HG03159 (cell line): ENCODE measurements around the gene CTRL.
A peak's percentile ranks its signal among the peaks of the same experiment; 100 is the strongest.

ENCODE experiments used
- ATAC-seq: cut with Tn5 transposase; IDR thresholded peaks from one replicate; pipeline ENCODE4 v1.9.1; 2021; ENCODE audit warnings: mild to moderate bottlenecking, moderate library complexity; ENCODE audit not compliant: unreplicated experiment

The CTRL gene

DNA sequence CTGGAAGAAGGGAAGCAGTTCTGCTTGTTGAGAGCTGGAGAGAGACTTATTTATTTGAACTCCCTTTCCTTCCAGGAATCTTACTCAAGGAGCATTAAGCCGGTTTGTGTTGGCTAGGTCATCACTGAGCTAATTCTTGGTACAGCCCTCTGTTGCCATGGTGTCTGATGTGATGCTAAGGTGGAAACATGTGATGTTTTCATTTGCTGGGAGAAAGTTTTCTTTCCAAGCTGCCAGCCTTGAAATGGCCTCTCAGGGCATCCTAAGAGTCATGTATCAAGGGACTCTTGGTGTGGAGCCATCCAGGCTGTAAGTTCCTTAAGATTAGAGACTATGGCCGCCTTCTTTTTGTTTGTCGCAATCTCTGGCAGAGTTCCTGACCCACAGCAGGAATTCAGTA is 34.4 kb downstream of the CTRL start:
- ATAC-seq: no peak

DNA sequence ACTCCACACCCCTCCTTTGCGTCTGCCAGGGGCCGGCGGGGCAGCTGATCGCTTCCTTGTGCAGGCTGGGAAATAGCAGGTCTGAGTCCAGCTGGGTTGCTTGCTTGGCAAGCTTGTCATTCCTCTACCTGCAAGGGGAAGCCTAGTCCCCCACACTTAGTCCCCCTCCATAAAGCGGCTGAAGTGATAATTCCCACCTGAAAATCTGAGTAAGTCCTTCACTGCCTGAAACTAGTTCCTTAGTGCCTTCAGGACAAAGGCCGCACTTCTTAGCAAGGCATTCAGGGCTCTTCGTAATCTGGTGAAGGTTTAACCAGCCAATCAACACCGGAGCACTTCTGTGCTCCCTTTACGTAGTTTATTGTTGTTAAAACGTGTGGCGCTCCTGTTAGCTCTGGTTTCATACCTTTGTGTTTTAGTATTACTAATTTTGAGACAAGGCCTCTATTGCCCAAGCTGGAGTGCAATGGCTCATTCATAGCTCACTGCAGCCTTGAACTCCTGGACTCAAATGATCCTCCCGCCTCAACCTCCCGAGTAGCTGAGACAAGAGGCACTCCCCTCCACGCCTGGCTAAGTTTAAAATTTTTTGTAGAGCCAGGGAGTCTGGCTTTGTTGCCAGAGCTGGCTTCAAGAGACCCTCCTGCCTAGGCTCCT is 37.8 kb downstream of the CTRL start:
- ATAC-seq: no peak

DNA sequence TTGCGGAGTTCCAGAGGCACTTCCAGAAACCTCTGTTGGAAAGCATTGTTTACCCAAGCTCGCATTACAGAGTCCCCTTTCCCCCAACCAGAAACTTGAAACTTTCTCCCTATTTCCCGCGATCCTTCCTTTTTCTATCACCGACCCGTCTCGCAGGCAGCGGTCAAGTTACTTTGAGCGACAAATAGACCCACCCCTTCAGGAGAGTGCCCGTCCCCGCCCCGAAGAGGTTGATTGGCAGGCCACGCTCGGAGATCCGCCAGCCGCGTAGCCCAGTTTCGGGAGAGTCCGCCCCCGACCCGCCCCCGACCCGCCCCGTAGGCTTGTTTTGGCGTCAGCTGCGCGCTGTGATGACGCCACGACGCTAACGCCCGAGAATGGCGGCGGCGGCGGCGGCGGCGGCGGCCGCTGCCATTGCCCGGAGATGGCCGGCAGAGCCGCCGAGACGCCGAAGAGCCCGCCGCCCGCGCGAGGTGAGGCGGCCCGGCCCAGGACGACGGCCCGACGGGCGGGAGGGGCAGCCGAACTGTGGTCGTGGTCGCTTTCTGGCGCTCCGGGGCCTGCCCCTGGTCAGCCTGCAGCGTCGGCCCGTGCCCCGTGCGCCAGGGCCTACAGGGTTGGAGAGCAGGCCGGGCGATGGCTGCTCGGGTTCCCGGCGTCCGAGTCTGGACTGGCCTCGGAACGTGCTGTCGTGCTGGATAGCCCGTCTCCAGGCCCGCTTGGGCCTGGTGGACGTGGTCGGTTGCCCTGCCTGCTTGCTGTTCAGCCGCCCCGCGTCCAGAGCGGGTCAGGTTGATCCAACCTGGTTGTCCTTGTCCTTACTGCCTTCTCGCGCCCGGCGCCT is 38.5 kb downstream of the CTRL start, which contains the start of gene PSKH1:
Gene PSKH1, plus strand, starts transcription at position 356 of the 844 bp plus-strand sequence. CDS start 15,496 bp downstream, outside the sequence.
- ATAC-seq: peak; percentile 90

DNA sequence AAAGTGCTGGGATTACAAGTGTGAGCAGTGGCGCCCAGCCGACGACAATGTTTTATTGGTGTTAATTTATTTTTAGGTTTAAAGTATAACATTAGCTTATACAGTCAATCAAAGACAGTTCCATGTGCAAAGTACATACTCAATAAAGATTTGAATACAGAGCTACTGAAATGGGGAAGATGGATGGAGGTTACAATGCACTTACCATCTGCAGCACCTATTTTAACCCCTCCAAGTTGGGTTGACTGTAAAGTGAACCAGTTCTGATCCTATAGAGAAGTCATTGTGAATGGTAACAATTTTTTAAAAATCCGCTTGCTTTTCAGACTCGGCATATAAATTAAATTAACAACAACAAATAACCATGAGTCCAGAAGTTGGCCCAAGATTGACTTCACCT is 39.3 kb downstream of the CTRL start:
- ATAC-seq: no peak

DNA sequence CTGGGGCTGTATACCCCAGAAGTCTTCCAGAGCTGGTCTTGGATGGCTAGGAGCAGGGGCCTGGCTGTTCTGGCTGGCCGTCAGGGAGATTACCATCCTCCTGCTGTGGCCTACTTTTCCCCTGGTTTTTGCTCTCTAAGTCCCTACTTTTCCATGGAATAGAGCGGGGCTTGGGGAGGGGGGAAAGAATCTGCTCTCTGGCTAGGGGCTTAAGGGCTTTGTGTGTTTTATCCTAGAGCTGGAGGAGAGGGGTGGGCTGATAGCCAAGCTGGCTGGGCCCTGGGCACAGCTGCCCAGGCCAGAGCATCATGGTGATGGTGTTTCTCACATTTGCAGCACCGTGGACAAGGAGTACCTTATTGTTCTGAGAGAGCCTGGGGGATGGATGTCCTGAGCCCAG is 43.3 kb downstream of the CTRL start:
- no peak for ATAC-seq

DNA sequence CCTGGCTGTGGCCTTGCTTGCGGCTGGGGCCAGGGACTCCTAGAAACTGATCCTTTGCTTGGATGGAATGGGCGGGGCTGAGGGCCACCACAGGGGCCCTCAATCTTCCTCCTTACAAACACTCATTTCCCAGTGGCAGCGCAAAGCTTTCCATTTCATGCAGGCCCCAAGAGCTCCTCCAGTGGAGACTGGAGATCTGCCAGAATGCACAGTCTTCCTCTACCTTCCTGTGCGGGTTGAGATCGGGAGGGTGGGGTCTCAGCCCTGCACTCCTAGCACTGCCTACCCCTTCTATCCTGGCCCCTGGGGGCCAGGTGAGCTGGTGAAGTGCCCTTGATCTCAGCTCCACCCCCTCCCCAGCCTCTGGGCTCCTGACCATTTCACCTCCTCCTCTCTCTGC is 45.3 kb downstream of the CTRL start:
- no peak for ATAC-seq

DNA sequence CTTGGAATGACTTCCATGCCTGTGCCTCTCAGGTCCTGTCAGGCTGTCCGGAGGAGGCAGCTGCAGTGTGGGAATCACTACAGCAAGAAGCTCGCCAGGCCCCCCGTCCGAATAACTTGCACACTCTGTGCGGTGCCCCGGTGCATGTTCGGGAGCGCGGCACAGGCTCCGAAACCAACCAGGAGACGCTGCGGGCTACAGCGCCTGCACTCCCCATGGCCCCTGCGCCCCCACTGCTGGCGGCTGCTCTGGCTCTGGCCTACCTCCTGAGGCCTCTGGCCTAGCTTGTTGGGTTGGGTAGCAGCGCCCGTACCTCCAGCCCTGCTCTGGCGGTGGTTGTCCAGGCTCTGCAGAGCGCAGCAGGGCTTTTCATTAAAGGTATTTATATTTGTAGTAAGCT is 45.7 kb downstream of the CTRL start:
- no peak for ATAC-seq

DNA sequence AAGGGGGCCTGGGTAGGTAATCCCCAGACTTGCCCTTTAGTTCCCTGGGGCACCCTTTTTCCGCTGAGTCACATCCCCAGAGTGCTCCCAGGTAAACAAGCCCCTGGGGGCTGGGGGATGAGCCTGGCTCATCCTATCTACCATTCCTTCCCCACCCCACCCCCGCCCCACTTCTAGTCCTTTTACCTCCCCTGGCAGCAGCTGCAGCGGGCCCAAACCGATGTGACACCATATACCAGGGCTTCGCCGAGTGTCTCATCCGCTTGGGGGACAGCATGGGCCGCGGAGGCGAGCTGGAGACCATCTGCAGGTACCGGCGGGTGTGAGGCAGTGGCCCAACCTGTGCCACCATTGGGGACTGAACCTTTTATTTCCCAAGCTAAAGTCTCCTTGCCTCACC is 46.1 kb downstream of the CTRL start:
- no peak for ATAC-seq

DNA sequence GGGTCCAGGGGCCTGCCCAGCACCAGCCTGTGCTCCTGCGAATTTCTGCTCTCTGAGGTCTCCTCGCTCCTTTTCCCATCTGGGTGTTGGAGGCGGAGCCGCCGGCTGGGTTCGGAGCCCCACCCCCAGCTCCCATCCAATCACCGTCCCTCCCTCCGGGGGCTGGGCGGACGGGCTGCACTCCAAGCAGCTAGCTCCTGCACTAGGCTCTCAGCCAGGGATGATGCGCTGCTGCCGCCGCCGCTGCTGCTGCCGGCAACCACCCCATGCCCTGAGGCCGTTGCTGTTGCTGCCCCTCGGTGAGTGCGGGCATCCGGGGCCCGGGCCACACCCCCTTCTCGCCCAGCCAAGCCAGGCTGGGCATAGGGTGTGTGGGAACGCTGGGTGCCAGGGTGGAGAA is 47.0 kb downstream of the CTRL start, which contains the start of gene NRN1L:
Gene NRN1L, plus strand, starts transcription at position 202 of the 400 bp plus-strand sequence. Its CDS starts 19 bp downstream, at position 221.
- no peak for ATAC-seq

DNA sequence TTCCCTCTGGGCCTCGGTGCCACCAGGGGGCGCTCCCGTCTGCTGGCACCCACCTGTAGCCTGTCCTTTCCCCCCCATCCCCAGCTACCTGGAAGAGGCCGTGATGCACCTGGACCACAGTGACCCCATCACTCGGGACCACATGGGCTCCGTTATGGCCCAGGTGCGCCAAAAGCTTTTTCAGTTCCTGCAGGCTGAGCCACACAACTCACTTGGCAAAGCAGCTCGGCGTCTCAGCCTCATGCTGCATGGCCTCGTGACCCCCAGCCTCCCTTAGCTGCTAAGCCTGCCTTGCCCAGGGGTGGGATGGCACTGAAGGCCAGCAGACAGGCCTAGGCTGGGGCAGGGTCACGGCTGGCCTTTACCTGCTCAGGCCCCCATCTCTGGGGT is 47.8 kb downstream of the CTRL start:
- ATAC-seq: no peak

DNA sequence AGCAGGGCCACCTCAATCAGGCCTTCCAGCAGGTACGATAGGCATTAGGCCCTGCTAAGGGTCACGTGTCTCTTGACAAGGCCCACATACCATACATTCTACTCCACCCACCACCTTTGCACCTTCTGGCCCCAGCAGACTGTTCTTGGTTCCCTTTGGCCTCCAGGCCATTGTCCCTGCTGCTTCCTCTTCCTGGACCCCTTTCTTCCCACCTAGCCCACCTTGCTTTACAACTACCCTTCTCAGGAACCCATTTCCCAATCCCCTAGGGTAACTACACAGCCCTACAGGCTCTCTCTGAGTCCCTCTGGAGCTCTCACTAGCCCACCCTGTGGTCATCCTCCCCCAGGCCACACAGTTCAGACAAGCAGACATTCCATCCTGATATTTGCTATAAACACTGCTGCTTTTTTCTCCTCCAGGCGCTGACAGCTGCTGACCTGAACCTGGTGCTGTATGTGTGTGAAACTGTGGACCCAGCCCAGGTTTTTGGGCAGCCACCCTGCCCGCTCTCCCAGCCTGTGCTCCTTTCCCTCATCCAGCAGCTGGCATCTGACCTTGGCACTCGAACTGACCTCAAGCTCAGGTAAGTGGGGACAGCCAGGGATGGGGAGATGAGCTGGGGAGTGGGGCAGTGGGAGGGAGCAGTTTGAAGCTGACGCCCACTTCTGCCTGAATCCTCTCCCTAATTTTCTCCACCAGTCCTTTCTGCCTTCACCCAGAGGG is 48.4 kb downstream of the CTRL start:
- no peak for ATAC-seq

DNA sequence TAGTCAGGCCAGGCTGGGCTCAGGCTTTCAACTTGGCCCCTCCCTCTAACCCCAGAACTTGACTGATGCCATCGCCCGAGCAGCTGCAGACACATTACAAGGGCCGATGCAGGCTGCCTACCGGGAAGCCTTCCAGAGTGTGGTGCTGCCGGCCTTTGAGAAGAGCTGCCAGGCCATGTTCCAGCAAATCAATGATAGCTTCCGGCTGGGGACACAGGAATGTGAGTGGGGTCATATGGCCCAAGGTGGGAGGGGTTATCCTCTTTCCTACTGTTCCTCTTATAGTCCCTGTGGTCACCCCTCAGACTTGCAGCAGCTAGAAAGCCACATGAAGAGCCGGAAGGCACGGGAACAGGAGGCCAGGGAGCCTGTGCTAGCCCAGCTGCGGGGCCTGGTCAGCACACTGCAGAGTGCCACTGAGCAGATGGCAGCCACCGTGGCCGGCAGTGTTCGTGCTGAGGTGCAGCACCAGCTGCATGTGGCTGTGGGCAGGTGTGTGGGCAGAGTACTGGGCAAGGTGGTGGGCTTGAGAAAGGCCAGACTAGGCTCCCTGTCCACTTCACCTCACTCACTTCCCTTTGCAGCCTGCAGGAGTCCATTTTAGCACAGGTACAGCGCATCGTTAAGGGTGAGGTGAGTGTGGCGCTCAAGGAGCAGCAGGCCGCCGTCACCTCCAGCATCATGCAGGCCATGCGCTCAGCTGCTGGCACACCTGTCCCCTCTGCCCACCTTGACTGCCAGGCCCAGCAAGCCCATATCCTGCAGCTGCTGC is 49.1 kb downstream of the CTRL start:
- ATAC-seq: no peak

DNA sequence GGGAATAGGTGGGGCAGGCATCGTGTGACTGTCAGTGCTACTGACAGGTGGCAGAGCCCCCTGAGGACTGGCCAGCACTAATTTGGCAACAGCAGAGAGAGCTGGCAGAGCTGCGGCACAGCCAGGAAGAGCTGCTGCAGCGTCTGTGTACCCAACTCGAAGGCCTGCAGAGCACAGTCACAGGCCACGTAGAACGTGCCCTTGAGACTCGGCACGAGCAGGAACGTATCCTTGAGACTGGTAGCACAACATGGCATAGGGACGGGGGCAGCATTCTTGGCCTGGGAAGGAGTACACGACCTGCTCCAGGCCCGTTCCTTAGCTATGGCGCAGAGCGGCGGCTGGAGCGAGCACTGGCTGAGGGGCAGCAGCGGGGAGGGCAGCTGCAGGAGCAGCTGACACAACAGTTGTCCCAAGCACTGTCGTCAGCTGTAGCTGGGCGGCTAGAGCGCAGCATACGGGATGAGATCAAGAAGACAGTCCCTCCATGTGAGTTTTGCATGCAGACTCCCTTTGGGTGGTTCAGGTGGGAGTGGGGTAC is 50.0 kb downstream of the CTRL start:
- ATAC-seq: no peak

DNA sequence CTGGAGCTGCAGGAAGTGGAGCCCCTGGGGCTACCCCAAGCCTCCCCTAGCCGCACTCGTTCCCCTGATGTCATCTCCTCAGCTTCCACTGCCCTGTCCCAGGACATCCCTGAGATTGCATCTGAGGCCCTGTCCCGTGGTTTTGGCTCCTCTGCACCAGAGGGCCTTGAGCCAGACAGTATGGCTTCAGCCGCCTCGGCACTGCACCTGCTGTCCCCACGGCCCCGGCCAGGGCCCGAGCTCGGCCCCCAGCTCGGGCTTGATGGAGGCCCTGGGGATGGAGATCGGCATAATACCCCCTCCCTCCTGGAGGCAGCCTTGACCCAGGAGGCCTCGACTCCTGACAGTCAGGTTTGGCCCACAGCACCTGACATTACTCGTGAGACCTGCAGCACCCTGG is 51.1 kb downstream of the CTRL start:
- ATAC-seq: no peak

DNA sequence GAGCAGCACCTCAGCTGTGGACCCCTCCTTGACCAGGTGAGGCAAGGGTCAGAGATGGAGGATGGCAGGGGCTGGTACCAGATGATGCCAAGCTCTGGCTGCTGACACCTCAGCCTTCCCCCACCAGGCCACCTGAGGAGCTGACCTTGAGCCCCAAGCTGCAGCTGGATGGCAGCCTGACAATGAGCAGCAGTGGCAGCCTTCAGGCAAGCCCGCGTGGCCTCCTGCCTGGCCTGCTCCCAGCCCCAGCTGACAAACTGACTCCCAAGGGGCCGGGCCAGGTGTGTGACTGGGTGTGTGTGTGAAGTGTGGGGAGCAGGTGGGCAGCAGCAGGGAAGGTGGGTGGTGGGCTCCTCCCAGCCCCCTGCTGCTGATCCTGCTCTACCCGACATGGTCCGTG is 51.7 kb downstream of the CTRL start:
- ATAC-seq: no peak
